HG03521 (cell line): ENCODE results near the gene NOX5.

ENCODE experiments used
- ATAC-seq: cut with Tn5 transposase; IDR thresholded peaks from one replicate; pipeline ENCODE4 v1.9.1; 2021; ENCODE audit warnings: mild to moderate bottlenecking, moderate library complexity; ENCODE audit not compliant: unreplicated experiment

NOX5 gene

DNA sequence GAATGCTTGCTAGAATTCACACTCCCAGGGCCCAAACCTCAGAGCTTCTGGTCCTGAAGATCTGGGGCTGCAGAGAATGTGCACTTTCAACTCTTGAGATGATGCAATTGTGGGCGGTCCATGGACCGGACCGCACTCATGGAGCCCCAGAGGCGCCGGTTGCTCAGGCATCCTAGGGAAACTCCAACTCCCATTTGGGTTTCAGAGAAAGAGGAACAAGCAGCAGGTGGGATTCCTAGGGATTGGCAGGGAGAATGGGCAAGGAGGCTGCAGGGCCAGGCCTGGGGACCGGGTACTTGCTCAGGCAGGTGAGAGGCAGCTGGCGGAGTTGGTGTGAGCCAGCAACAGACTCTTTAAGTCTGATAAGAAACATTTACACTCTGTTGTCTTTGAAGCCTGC, 3.5 kb downstream of the NOX5 start:
- ATAC-seq = no peak

DNA sequence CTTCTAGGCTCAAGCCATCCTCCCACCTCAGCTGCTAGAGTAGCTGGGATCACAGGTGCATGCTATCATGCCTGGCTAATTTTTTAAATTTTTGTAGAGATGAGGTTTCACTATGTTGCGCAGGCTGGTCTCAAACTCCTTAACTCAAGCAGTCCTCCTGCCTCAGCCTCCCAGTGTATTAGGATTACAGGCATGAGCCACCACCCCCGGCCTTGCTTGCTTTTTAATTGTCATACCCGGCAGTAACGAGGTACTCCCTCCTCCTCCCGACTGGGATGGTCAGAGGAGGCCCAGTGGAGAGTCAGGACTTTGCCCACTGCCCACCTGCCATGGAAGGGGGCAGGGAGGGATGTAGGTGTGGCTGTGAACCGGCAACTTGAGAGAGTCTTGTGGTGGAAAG, 4.5 kb downstream of the NOX5 start:
- no peak for ATAC-seq

DNA sequence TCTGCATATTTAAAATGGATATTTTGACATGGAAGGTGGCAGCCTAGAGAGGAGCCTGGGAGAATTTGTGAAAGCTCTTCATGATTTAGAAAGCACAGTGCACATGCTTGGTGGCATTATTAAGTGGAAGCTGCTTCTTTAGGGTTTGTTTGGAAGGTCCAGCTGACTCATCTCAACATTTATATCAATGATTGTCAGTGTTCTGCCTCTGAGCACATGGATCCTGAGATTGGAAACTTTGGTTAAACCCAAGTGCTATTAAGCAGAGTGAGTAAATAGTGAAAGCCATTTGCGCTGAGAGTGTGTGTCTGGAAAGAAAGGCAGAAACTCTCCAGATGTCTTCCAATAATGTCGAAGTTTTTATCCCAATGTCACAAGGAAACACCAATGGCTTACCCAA, 7.4 kb downstream of the NOX5 start:
- ATAC-seq = no peak

DNA sequence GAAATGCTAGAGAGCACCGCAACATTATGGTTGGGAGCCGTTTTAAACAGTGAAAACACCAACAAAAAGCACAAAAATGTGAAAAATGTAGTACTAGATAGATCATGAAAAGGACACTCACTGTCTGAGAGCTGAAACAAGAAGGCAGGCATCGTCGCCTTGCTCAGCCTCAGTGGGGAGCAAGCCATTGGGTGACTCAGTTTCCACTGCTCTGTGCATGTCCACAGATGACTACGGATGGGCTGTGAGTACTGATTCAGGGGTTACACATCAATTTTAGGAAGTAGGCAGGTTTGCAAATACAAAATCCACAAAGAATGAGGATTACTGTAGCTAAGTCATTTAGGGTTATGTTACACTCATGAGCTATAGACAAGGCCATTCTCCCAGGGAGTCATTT, 10.8 kb downstream of the NOX5 start:
- no peak for ATAC-seq

DNA sequence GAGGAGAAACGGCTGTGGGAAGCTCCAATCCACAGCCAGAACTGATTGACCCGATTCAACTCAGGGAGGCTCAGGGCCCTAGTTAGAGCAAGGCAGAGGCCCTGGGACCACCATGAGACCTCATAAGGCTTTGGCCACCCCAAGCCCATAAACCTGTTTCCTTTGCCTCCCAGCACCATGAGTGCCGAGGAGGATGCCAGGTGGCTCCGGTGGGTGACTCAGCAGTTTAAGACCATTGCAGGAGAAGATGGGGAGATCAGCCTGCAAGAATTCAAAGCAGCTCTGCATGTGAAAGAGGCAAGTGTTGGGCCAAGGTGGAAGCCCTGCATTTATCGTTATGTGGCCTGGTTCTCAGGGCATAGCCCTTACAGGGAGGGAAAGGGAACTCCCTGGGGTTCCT, 11.9 kb downstream of the NOX5 start:
- no peak for ATAC-seq

DNA sequence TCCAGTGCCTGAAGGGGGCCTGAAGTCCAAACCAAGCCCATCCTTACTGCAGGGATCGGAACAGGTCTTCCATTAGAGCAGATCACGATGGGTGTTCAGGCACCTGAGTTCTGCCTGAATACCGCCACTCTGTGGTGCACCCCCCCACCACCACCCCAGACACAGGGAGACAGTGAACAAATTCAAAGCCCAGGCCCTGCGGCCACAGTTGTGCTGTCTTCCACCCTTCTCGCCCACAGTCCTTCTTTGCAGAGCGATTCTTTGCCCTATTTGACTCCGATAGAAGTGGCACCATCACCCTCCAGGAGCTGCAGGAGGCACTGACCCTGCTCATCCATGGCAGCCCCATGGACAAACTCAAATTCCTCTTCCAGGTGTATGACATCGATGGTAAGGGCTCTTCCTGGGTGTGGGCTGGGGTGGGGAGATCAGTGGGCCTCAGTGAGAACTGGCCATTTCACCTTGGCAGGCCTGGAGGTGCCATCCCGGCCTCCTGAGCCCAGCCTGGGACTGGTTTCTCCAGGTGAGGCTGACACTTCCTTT, 13.6 kb downstream of the NOX5 start:
- no peak for ATAC-seq

DNA sequence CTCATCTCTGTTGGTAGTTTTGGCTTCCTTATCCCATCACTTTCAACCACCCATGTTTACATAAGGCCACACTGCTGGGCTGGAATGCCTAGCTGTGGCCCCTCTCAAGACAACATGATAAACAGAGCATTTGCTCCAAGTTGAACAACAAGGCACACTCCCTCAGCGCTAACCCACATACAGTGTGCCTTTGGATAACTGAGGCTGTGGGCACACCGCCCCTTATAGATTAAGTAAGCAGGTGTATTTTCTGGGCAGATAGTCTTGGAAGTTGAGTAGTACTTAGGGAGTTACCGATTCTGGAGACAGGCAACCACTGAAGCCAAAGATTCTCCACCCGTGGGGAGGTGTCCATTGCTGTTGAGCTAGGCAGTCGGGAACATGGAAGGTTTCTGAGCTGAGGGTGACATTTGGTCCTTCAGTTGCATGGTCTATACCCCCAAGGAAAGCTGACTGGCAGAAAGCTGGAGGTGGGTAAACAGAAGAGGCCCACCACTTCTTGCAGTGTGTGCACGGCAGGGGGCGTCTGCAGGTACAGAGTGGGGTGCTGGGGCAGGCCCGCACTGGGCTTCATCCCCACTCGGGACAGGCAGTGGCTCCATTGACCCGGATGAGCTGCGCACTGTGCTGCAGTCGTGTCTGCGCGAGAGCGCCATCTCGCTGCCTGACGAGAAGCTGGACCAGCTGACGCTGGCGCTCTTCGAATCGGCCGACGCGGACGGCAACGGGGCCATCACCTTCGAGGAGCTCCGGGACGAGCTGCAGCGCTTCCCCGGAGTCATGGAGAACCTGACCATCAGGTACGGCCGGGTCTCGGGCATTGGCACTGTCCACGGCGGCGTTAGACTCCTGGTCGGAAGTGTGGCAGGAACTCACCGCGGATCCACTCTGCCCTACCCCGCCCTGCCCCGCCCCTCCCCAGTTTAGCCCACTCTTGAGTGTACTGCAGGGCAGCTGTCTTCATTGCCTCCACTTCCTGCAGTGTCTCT, 16.8 kb downstream of the NOX5 start:
- ATAC-seq = no peak

DNA sequence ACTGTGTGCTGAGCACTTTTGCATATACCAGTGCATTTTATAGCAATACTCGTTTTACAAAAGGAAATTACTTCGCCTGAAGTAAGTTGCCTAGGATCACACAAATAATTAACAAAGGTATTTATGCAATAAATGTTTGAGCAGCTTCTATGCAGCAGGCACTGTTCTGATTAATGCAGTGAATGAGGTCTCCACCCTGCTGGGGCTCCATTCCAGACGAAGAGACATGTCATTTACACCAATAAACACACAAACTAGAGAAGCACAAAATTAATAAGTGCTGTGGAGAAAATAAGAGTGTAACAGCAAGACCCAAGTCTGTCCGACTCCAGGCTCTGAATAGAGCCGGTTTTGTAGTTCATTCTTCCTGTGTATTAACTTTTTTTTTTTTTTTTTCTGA, 17.5 kb downstream of the NOX5 start:
- no peak for ATAC-seq

DNA sequence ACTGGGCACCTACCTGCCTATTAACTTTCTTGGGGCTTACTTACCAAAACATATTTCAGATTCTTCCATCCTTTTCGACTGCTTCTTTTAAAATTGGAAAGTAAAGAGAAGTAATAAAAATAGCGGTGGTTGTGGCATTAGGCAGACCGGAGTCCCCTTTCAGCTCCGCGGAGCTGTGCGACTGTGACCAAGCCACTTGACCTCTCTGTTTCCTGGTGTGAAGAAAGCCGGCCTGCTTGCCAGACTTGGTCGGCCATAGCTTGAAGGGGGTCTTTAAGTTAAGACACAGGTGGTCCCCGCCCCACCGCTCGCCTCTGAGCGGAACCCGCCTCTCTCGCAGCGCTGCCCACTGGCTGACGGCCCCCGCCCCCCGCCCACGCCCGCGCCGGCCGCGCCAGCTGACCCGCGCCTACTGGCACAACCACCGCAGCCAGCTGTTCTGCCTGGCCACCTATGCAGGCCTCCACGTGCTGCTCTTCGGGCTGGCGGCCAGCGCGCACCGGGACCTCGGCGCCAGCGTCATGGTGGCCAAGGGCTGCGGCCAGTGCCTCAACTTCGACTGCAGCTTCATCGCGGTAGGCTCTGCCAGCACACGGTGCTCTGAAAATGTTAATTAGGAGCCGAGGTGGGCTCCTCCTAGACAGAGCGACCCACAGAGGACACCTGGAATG, 18.3 kb downstream of the NOX5 start:
- no peak for ATAC-seq

DNA sequence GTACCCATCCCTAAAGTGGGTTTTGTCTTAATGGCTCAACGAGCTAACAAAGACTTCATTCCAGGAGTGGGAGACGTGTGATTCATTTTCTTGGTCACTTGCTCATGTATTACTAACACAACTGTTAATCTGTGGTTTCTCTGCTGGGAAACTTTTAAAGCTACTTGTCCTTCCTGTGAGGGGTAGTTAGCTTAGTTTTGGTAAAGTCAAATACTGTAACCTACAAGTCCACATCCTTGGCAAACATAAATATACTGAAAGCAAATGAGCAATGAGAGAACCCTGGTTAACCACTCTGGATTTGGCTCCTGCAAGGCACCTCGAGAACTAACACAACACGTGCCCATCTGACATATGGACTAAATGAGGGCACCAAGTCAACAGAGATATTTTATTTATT, 19.9 kb downstream of the NOX5 start:
- no peak for ATAC-seq

DNA sequence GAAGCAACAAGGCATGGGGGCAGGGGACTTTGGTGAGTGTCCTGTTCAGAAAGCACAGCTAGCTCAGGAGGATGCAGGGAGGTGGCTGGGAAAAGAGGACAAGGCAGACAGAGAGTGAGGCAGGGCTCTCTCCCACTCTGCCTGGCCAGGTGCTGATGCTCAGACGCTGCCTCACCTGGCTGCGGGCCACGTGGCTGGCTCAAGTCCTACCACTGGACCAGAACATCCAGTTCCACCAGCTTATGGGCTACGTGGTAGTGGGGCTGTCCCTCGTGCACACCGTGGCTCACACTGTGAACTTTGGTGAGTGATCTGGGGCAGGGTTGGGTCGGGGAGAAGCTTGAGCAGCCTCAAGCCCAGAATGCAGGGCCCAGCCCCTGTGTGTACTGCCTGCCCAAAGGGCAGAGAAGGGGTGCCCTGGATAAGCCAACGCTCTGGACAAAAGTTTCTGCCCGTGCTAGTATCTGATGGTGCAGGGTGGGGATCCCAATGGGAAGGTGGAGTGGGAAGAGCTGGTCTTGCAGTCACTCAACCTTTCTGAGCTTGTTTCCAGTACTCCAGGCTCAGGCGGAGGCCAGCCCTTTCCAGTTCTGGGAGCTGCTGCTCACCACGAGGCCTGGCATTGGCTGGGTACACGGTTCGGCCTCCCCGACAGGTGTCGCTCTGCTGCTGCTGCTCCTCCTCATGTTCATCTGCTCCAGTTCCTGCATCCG, 20.9 kb downstream of the NOX5 start:
- no peak for ATAC-seq

DNA sequence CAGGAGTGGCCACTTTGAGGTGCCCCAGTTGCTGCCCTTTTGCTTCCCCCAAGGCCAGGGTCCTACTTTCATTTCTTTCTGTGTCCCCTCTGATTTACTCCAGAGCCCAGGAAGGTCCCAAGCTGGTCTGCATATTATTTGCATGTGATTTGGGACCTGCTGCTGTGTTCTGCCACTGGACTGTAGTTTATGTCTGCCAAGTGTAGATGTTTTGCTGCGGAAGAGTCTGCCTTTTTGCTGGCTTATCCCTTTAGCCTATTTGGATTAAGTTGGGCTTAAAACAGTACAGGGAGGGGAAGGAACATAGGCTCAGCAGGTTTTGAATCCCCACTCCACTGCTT, 21.4 kb downstream of the NOX5 start:
- no peak for ATAC-seq

DNA sequence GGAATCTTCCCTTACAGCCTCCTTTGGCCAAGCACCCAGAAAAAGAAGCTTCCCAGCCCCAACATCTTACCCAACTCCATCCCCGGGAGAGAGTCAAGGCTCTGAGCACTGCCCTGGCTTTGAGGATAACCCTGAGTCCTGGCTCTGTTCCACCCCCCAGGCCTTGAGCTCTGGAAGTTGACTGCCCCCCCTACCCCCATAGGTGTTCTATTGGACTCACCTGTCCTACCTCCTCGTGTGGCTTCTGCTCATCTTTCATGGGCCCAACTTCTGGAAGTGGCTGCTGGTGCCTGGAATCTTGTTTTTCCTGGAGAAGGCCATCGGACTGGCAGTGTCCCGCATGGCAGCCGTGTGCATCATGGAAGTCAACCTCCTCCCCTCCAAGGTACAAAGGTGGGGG, 22.3 kb downstream of the NOX5 start:
- no peak for ATAC-seq

DNA sequence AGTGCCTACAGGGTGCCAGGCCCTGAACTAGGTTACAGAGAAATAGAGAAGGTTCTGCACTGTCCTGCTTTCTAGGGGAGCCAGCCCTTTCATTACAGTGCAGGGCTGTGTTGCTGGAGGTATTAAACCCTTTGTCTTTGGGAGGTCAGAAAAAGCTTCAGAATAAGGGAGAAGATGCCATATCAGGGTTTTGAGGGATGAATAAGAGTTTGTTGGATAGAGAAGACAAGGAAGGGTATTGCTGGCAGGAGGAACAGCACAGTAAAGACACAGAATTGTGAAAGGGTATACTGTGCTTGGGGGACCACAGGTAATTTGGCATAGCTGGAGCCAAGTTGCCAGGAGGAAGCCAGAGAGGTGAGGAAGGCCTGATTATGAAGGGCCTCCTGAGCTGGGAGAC, 23.0 kb downstream of the NOX5 start:
- no peak for ATAC-seq

DNA sequence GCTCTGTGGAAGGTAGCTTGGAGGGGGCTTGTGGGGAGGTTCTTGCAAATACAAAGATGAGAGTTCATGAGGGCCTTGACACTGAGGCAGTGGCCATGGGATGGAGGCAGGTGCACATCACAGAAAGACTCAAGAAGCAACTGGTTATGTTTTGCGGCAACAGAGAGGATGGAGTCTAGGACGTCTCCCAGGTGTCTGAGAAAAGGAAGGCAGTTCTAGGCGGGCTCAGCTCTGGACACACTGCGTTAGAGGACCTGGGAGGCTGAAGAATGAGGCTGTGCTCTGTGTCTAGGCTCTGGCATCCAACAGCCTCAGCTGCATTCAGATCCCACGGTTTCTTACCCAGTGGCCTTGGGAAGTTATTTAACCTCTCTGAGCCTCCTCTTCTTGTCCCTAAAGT, 23.5 kb downstream of the NOX5 start:
- ATAC-seq = no peak

DNA sequence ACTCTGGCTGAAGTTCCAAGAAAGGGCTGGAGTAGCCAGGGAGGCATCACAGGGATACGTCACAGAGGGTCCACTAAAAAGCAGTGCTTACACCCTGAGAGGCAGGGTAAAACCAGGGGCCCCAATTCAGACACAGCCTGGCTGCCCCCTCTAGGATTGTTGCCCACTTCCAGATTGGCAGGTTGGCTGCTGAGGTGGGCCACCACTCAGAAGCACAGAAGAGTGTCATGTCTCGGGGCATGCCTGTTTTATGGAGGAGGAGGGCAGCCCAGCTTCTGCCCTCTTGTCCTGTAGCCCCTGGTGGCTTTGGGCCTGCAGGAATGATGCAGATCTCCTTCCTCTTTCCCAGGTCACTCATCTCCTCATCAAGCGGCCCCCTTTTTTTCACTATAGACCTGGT, 24.0 kb downstream of the NOX5 start:
- ATAC-seq = no peak

DNA sequence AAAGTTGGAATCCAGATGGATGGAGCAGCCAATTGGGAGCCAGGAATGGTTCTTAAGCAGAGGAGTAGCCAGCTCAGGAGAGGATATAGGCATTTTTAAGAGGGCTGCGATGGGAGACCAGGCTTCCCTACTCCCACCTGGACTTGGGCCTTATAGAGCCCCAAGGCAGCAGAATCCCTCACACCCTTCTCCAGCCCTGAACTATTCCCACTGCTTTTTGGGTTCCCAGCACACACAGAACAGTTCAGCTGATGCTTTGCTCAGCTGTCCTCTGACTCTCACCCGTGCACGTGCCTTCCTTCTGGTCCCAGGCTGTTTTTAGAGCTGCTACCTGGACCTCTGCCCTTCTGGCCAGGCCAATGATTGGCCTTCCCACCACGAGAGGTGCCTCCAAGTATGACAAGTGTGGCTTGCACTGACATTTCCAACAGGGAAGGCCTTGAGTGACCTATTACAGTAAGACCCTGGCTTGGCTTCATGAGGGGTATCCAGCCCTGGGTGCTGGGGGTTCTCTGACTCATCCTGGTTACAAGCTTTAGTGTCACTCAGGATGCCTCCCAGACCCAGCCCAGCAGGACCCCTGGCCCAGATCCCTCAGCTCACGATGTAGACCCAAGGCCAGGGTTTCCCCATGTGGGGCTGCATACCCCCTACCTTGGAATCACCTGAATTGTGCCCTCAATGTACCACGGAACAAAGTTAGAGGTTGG, 25.2 kb downstream of the NOX5 start:
- no peak for ATAC-seq

DNA sequence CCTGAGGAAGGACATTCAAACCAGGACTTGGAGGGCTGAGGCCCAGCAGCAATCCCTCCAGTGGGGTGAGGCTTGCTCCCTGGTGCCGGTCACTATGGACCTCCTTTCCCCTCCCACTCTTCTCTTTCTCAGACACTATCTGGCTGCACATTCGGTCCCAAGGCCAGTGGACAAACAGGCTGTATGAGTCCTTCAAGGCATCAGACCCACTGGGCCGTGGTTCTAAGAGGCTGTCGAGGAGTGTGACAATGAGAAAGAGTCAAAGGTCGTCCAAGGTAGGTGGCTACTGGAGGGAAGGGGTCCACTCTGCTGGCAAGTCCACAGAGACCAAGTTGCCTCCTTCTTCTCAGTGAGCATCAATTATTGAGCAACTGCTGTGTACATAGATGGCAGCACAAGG, 28.0 kb downstream of the NOX5 start:
- ATAC-seq = no peak

DNA sequence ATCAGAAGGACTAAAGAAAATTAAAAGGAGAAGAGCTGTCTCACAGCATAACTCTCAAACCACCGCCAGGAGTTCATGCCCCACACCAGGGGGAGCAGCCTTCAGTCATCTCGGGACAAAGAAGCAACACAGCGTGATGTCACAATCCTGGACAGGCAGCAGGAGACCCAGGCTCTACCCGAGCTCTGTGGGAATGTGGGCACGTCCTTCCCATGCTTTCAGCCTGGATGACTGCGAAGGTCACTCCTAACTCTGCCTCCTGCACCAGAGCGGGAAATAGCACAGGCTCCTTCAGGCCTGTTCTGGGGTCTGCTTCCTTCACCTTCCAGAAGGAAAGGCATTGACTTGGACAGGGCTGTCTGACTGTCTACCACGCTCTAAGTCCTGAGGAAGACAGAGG, 31.3 kb downstream of the NOX5 start:
- ATAC-seq = no peak

DNA sequence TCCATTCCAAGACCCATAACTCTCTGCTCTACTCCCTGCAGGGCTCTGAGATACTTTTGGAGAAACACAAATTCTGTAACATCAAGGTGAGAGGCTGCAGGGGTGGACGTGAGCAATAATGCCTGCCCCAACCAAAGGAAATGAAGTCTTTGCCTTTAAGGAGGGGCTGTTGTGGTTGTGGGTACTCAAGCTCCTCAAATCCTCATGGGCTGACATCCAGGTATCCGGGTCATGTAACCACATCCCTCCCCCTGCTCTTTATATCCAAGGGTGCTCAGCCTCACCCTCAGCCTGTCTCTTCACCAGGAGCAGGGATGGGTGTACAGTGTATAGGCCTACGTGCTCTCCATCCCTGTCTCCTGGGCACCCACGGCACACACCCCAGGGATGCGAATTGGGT, 32.3 kb downstream of the NOX5 start:
- ATAC-seq = no peak

DNA sequence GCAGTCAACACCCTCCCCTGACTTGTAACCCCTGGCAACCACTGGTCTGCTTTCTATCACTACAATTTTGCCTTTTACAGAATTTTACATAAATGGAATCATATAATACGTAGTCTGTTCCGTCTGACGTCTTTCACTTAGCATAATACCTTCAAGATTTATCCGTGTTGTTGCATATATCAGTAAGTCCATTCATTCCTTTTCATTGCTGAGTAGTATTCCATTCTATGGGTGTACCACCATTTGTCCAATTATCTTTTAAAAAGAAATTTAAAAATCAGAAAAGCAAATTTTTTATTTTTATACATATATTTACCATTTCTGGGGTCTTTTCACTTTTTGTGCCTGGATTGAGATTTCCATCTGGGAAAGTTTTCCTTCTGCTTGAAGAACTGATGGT, 35.5 kb downstream of the NOX5 start:
- no peak for ATAC-seq
